Transverse colon (tissue), 4 donors: Measurements from ENCODE around the gene C16orf54. TPM values are rescaled to one million over a fixed set of nuclear protein-coding genes. Genes with fewer than 3 reads are reported as not detected.

Source experiments
- DNase-seq: peaks from one replicate; pipeline ENCODE4 v3.0.0-alpha.2; 2019
- H3K27ac ChIP-seq, 4 donors: fragments of 200-600 bp; sonication (generic); 2 replicates each; pipeline ENCODE4 v1.5.1; 2016 to 2018; ENCODE audit warnings: inconsistent platforms in 4 of 4
- H3K27me3 ChIP-seq: fragments of 200-600 bp; sonication (generic); 2 replicates; pipeline ENCODE4 v1.5.1; 2017; ENCODE audit warnings: inconsistent platforms
- H3K36me3 ChIP-seq, 4 donors: fragments of 200-600 bp; sonication (generic); 2 replicates each; pipeline ENCODE4 v1.5.1; 2017 to 2019; ENCODE audit warnings: inconsistent platforms in 4 of 4
- H3K4me1 ChIP-seq, 4 donors: fragments of 200-600 bp; sonication (generic); 2 replicates each; pipeline ENCODE4 v1.5.1; 2017 to 2020; ENCODE audit warnings: inconsistent platforms in 4 of 4
- H3K4me3 ChIP-seq, 4 donors: fragments of 200-600 bp; sonication (generic); 1 replicate in 1 of 4; 2 replicates in 3 of 4; pipeline versions ENCODE4 v1.5.1 to v1.6.1; 2017 to 2019; ENCODE audit warnings: inconsistent platforms in 4 of 4
- H3K9me3 ChIP-seq, 2 donors: fragments of 200-600 bp; sonication (generic); 2 replicates each; pipeline ENCODE4 v1.5.1; 2017 to 2019; ENCODE audit warnings: inconsistent platforms in 2 of 2
- EP300 ChIP-seq: sonication (generic); formaldehyde crosslinking; IDR thresholded peaks from one replicate; pipeline ENCODE4 v1.6.1; 2017; ENCODE audit warnings: antibody characterized with exemption, low read depth
- POLR2A ChIP-seq: fragments of 450-650 bp; IDR thresholded peaks from one replicate; pipeline ENCODE4 v1.6.1; 2016; ENCODE audit warnings: antibody characterized with exemption, mild to moderate bottlenecking, moderate library complexity
- POLR2AphosphoS5 ChIP-seq, 3 donors: sonication (generic); formaldehyde crosslinking; IDR thresholded peaks; one replicate each; pipeline ENCODE4 v1.6.1; 2016; ENCODE audit warnings: antibody characterized with exemption in 3 of 3
- WGBS, 2 donors: methylation state at CpG; one replicate each; pipeline ENCODE4 v1.1.5; 2018; ENCODE audit warnings: low coverage in 1 of 2; 5-methylcytosine and 5-hydroxymethylcytosine counted together
- in situ Hi-C, 4 donors: fragments of 200-750 bp; cut with MboI; loops; one replicate each; pipeline versions ENCODE4 v1.15.0 to v1.15.1; 2017; ENCODE audit warnings: low sequenced_read_pairs in 3 of 4, low pct_ligation_motif_present in 1 of 4, low pct_unique_long_range_greater_than_20kb in 1 of 4
- intact Hi-C: fragments of 100-400 bp; cut with DNase I; formaldehyde crosslinking; loops from one replicate; pipeline ENCODE4 v1.15.1; 2023; ENCODE audit warnings: low total_unique reads
- total RNA-seq, 4 donors: library from RNA; depleted of rRNA; stranded (reverse); fragments of >200 nt; gene quantifications; one replicate each; pipeline ENCODE4 v1.1.0, GENCODE V29; 2016
- TF ChIP-seq, protein P1 (sequence below), 5 experiments: fragments of 200-600 bp in 3 of 5; fragments of 450-650 bp in 2 of 5; sonication (generic) in 3 of 5; IDR thresholded peaks; 1 replicate in 2 of 5; 2 replicates in 3 of 5; pipeline ENCODE4 v1.5.1; 2016 to 2017; ENCODE audit warnings: antibody characterized with exemption in 5 of 5, inconsistent platforms in 3 of 5, mild to moderate bottlenecking in 2 of 5, moderate library complexity in 1 of 5

Gene C16orf54
- total RNA-seq, 4 donors from 2014 or later: 3.0 to 8.2 (median 3.8) TPM; not detected in 1

DNA sequence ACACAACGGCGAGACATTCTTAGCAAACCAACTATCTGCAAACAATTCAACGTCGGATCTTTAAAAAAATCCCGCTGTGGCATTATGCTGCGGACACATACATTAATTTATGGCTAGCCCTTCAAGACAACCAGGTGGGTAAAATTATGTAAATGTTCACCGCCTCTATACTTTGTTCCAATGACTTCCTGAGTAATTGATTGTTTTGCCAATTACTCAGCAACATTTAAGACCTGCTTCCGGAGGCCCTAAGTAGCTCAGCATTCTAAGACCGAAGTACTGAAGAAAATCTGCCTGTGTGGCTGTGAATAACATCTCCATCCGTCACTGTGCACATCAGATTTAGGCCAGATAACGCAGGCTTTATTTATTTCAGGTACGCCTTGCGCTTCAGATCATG lies 43.5 kb downstream of the C16orf54 start:
- Histone ChIP-seq H3K27me3 (no peaks in the 10 kb centered on the region), H3K9me3 (no peaks in the 10 kb centered on the region), H3K36me3 (no peaks in the 10 kb centered on the region), H3K4me3 (no peak overlapping the region), H3K27ac (peak overlapping the region; percentile 10 to 50 (median 30)), H3K4me1 (peaks cover 0 to 6% (median 1%) of the 10 kb centered on the region in 4 donors)
- intact Hi-C loops (loop anchor here (10.0 kb wide), 1 partner anchor 153 kb away; no protein-coding TSS in a partner anchor), in situ Hi-C loops (no loop called here)
- DNase-seq: no peak
- 61 to 64% methylated on average over 8 to 13 of the region's 13 CpGs for WGBS, 2 donors
- TF ChIP-seq, protein P1, sequence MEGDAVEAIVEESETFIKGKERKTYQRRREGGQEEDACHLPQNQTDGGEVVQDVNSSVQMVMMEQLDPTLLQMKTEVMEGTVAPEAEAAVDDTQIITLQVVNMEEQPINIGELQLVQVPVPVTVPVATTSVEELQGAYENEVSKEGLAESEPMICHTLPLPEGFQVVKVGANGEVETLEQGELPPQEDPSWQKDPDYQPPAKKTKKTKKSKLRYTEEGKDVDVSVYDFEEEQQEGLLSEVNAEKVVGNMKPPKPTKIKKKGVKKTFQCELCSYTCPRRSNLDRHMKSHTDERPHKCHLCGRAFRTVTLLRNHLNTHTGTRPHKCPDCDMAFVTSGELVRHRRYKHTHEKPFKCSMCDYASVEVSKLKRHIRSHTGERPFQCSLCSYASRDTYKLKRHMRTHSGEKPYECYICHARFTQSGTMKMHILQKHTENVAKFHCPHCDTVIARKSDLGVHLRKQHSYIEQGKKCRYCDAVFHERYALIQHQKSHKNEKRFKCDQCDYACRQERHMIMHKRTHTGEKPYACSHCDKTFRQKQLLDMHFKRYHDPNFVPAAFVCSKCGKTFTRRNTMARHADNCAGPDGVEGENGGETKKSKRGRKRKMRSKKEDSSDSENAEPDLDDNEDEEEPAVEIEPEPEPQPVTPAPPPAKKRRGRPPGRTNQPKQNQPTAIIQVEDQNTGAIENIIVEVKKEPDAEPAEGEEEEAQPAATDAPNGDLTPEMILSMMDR (IDR thresholded peaks at IDR 0.05): no peak
- peak; percentile 0 for TF ChIP-seq POLR2A

DNA sequence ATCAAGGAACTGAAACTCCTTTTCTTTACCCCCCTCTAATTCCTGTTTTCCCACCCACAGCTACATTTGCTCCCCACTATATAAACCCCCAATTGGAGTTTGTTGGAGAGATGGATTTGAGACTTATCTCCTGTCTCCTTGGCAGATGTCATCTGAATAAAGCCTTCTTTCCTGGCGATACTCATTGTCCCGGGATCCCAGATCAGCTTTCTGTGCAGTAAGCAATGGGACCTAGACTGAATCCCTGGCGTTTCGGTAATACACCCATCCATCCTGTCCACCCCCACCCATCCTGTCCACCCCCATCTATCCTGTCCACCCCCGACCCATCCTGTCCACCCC lies 44.6 kb downstream of the C16orf54 start:
- DNase-seq: no peak
- Histone ChIP-seq H3K9me3 (no peaks in the 10 kb centered on the region), H3K4me1 (peaks cover 0 to 6% (median 1%) of the 10 kb centered on the region in 4 donors), H3K36me3 (no peaks in the 10 kb centered on the region), H3K27ac (peak overlapping the region in 1 of 4 donors; percentile 10), H3K4me3 (no peak overlapping the region), H3K27me3 (no peaks in the 10 kb centered on the region)
- WGBS, 2 donors: 81 to 90% methylated on average over 2 to 5 of the region's 5 CpGs
- intact Hi-C loops: loop anchor here (10.0 kb wide), 1 partner anchor 154 kb away; no protein-coding TSS in a partner anchor
- in situ Hi-C loops: no loop called here
- TF ChIP-seq POLR2AphosphoS5 (IDR thresholded peaks at IDR 0.05) (no peak), EP300 (no peak), POLR2A (no peak)
- TF ChIP-seq, protein P1 (IDR thresholded peaks at IDR 0.05): no peak

DNA sequence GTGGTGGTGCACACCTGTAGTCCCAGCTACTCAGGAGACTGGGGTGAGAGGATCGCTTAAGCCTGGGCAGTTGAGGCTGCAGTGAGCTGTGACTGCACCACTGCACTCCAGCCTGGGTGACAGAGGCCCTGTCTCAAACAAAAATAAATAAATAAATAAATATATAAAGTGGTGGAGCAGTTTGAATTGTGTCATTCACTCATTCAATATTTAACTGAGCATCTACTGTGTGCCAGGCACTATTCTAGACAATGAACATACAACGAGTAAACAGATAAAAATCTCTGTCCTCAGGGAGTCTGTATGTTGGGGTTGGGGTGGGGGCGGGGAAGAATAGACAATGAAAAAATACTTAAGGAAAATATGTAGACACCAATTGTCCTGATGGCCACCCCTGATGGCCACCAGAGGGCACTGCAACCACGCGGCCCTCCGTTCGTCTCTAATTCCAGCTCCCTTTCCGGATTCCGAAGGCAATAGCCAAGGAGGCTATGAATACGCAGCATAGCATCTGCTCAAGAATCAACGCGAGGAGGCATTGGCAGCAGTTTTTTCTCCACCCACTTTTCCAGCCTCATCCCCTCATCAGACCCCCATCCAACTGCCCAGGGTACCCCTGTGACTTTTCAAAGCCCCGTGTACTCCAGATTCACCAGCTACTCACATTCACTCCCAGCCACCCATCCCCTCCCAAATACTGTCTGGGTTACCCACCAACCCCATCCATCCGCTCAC lies 45.4 kb downstream of the C16orf54 start:
- TF ChIP-seq EP300 (no peak), POLR2A (no peak), POLR2AphosphoS5 (IDR thresholded peaks at IDR 0.05) (peak in 1 of 3 donors; percentile 14)
- TF ChIP-seq, protein P1 (IDR thresholded peaks at IDR 0.05): peak; percentile 83 to 97 (median 87)
- Histone ChIP-seq H3K27ac (no peak overlapping the region), H3K27me3 (no peaks in the 10 kb centered on the region), H3K4me3 (no peak overlapping the region), H3K4me1 (peaks cover 0 to 6% (median 1%) of the 10 kb centered on the region in 4 donors), H3K36me3 (no peaks in the 10 kb centered on the region), H3K9me3 (no peaks in the 10 kb centered on the region)
- peak; percentile 86 for DNase-seq
- WGBS, 2 donors: 8 to 11% methylated on average over 10 to 14 of the region's 14 CpGs
- intact Hi-C loops: loop anchor here (10.0 kb wide), 1 partner anchor 154 kb away; no protein-coding TSS in a partner anchor
- in situ Hi-C loops: no loop called here

GRCh38 chr16:29699324-29700219 lies 46.2 kb downstream of the C16orf54 start:
- Histone ChIP-seq H3K4me1 (peaks cover 0 to 6% (median 1%) of the 10 kb centered on the region in 4 donors), H3K27ac (no peak overlapping the region), H3K9me3 (no peaks in the 10 kb centered on the region), H3K4me3 (no peak overlapping the region), H3K27me3 (no peaks in the 10 kb centered on the region), H3K36me3 (no peaks in the 10 kb centered on the region)
- intact Hi-C loops: loop anchor here (5.0 to 10.0 kb wide), 2 partner anchors 155 to 323 kb away; partner anchors contain the start of gene C16orf92
- in situ Hi-C loops: loop anchor here (10.0 to 25.0 kb wide), 3 partner anchors 145 to 325 kb away; partner anchors contain the start of genes C16orf92 (in 4 of the 4) and DOC2A (in 1 of the 4)
- no peak for DNase-seq
- 43 to 57% methylated on average over 2 to 11 of the region's 11 CpGs for WGBS, 2 donors
- no peak for TF ChIP-seq EP300
- no peak for TF ChIP-seq POLR2AphosphoS5 (IDR thresholded peaks at IDR 0.05)
- no peak for TF ChIP-seq POLR2A
- TF ChIP-seq, protein P1 (IDR thresholded peaks at IDR 0.05): no peak
